Pancreas (tissue), 10 donors: ENCODE measurements around the gene RNU5B-1. TPM values are rescaled to one million over a fixed set of nuclear protein-coding genes. Genes with fewer than 3 reads are reported as not detected.
A peak's percentile ranks its signal among the peaks of the same experiment; 100 is the strongest.

Experiments
- ATAC-seq, 4 donors: fragments of 200-7000 bp; cut with Tn5 transposase; one replicate each; pipeline versions ENCODE4 v1.8.0 to v1.9.1; 2020; ENCODE audit warnings: mild to moderate bottlenecking in 4 of 4, moderate library complexity in 4 of 4
- DNase-seq, 6 donors: peaks; one replicate each; pipeline ENCODE4 v3.0.0-alpha.2; 2020
- FAIRE-seq: peaks from 2 replicates; lab custom pipeline; 2012; peaks lifted over from hg19 to GRCh38; lab: Jason Lieb, UNC
- H3K27ac ChIP-seq, 4 donors: fragments of 200-600 bp; sonication (generic); 1 replicate in 3 of 4; 2 replicates in 1 of 4; pipeline versions ENCODE4 v1.5.0 to v1.8.0; 2020
- H3K27me3 ChIP-seq, 4 donors: fragments of 200-600 bp; one replicate each; pipeline ENCODE4 v1.8.0; 2021
- H3K36me3 ChIP-seq, 3 donors: fragments of 200-600 bp; sonication (generic) in 1 of 3; one replicate each; pipeline versions ENCODE4 v1.5.0 to v1.8.0; 2020 to 2021
- H3K4me1 ChIP-seq, 3 donors: fragments of 200-600 bp; one replicate each; pipeline ENCODE4 v1.8.0; 2021
- H3K4me3 ChIP-seq, 4 donors: fragments of 200-600 bp; sonication (generic) in 2 of 4; one replicate each; pipeline versions ENCODE4 v1.5.0 to v1.8.0; 2020 to 2021
- H3K9me3 ChIP-seq, 4 donors: fragments of 200-600 bp; one replicate each; pipeline ENCODE4 v1.8.0; 2021
- WGBS, 2 donors: extraction: QIAGEN DNeasy Blood & Tissue Kit; methylation state at CpG; one replicate each; pipeline ENCODE4 v1.1.7; 2013; 5-methylcytosine and 5-hydroxymethylcytosine counted together
- intact Hi-C, 3 donors: fragments of 100-400 bp; cut with DNase I; formaldehyde crosslinking; loops; one replicate each; pipeline versions ENCODE4 v1.11.1 to v1.14.2; 2022
- polyA plus RNA-seq, 2 donors: library from polyadenylated mRNA; stranded (reverse); fragments of 200-250 nt; gene quantifications; one replicate each; pipeline ENCODE4 v1.2.3, GENCODE V29; 2013
- total RNA-seq, 6 donors: library from RNA; stranded (reverse); fragmentation: NEBNext Ultra II Directional in 4 of 6; extraction: Animal tissue kit (Norgen Biotek cat#: 25700) in 4 of 6; gene quantifications; one replicate each; pipeline versions ENCODE4 v1.2.1 to v1.2.4, GENCODE V29; 2021 to 2023
- TF ChIP-seq, protein P1 (sequence below), 4 donors: fragments of 200-600 bp; sonication (generic) in 3 of 4; IDR thresholded peaks; one replicate each; pipeline versions ENCODE4 v1.5.0 to v1.8.0; 2021; ENCODE audit warnings: antibody characterized with exemption in 4 of 4
- donor health status: healthy with polysubstance abuse.
- donor health status: DM: no; HTN: no; CAD: no; lungs with moderate emphysema.
- donor health status: DM: no; HTN: no; CAD: no.
- donor health status: control.
- donor health status: control.
- donor health status: Bipolar disorder and iron deficiency.
- donor health status: DM: yes; HTN: yes; CAD: no.
- donor health status: DM: no; HTN: no; CAD: no.
- donor health status: DM: no; HTN: no; CAD: no.
- donor health status: DM: yes; HTN: yes; CAD: no.

The RNU5B-1 gene
- total RNA-seq = 10 to 100 TPM in 3 of 6 donors, not detected in 3; 10.5 to 21.8 (median 21.6) TPM
- not detected for polyA plus RNA-seq

DNA sequence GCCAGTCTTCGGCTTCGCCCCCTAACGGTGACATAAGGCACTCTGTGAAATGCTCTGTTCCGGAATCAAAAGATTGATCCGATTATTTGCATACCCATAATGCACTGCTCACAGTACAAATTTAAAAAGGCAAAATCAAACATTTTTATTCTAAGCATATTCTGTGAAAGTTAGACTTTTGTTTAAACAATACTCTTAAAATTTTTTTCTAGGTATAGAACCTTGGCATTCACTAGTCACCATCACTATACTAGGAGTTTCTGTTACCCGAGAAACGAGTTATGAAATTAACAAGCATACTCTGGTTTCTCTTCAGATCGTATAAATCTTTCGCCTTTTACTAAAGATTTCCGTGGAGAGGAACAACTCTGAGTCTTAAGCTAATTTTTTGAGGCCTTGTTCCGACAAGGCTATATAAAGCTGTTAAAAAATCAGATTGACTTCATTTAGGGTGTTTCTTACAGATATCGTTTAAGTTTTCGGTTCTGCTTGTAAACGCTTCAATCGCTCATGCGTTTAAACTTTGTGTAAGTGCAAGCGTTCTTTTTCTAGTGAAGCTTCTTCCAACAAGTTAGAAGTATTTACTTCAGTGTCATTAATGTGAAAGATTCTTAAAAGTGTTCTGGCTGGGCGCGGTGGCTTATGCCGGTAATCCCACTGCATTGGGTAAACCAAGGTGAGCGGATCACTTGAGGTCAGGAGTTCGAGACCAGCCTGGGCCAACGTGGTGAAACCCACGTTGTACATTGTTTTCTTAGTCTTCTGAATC is at the start of gene RNU5B-1:
Gene RNU5B-1, plus strand, starts transcription at position 297 of the 769 bp plus-strand sequence.
- Histone ChIP-seq H3K27me3 (no peaks in the 10 kb centered on the region), H3K27ac (peak within 1 kb of the TSS; percentile 85 to 96 (median 92)), H3K36me3 (no peaks in the 10 kb centered on the region), H3K4me1 (peaks cover 4 to 6% (median 5%) of the 10 kb centered on the region in 3 donors), H3K9me3 (no peaks in the 10 kb centered on the region), H3K4me3 (peak within 1 kb of the TSS; percentile 6 to 45 (median 31))
- FAIRE-seq (peak; percentile 94), ATAC-seq (peak; percentile 86 to 95 (median 90)), DNase-seq (peak in 5 of 6 donors; percentile 64 to 85 (median 77))
- intact Hi-C loops = no loop called here
- TF ChIP-seq, protein P1, sequence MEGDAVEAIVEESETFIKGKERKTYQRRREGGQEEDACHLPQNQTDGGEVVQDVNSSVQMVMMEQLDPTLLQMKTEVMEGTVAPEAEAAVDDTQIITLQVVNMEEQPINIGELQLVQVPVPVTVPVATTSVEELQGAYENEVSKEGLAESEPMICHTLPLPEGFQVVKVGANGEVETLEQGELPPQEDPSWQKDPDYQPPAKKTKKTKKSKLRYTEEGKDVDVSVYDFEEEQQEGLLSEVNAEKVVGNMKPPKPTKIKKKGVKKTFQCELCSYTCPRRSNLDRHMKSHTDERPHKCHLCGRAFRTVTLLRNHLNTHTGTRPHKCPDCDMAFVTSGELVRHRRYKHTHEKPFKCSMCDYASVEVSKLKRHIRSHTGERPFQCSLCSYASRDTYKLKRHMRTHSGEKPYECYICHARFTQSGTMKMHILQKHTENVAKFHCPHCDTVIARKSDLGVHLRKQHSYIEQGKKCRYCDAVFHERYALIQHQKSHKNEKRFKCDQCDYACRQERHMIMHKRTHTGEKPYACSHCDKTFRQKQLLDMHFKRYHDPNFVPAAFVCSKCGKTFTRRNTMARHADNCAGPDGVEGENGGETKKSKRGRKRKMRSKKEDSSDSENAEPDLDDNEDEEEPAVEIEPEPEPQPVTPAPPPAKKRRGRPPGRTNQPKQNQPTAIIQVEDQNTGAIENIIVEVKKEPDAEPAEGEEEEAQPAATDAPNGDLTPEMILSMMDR (IDR thresholded peaks at IDR 0.05) = peak; percentile 59 to 85 (median 74)
- 0 to 1% methylated on average over 24 of the region's 24 CpGs for WGBS, 2 donors

DNA sequence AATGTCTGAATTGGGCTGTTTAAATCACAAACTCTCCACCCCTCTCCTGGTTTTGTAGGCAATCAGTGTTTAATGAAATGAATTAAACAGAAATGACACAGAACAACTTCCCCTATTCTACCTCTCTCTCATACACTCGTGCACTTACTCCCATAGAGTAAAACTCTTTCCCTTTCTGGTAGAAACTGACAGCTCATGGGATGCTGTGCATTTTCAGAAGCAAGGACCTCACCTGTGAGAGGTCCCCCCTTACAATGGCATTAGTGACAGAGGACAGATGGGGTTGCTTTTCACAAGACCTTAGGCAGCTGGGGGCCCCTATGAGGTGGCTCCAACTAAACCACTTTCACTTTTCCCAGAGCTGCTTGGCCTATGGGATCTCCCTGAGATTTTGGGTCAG is 49.7 kb upstream of the RNU5B-1 start:
- no peaks in the 10 kb centered on the region for H3K27me3 ChIP-seq
- H3K36me3 ChIP-seq = peaks cover 0 to 6% (median 0%) of the 10 kb centered on the region in 3 donors
- no peak overlapping the region for H3K4me3 ChIP-seq
- no peaks in the 10 kb centered on the region for H3K9me3 ChIP-seq
- no peak overlapping the region for H3K27ac ChIP-seq
- H3K4me1 ChIP-seq = peaks cover 0 to 7% (median 0%) of the 10 kb centered on the region in 3 donors
- DNase-seq (no peak), FAIRE-seq (no peak), ATAC-seq (no peak)
- TF ChIP-seq, protein P1 (IDR thresholded peaks at IDR 0.05) = no peak
- WGBS, 2 donors = 96 to 100% methylated on average over 1 of the region's 1 CpG
- intact Hi-C loops = no loop called here

DNA sequence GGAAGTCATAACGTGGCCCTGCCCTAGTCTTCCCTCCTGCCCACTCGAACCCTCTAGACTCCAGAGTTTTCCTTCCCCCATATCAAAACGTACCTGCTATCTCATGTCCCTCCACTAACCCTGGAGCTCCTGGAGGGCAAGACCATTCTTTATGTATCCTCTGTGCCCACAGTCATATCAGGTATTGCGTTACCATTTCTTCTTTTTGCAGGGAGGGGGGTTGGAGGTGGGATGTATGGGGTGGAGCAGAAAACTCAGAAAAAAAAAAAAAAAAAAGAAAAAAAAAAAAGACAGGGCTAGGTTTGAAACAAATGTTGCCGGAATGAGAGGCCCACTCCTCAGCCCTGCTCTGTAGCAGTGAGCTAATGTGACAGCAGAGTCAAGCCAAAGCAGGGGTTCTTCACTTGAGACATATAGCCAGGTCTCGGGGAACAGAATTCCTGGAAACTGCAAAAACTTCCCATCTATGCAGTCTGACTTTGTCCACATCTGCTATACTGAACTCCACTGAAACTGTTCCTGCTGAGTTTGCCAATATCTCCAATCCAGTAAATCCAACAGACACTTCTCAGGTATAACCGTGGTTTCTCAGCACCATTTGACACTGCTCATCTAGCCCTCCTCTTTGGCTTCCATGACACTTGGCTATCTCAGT is 48.9 kb upstream of the RNU5B-1 start:
- Histone ChIP-seq H3K4me1 (peaks cover 0 to 7% (median 0%) of the 10 kb centered on the region in 3 donors), H3K27me3 (no peaks in the 10 kb centered on the region), H3K27ac (no peak overlapping the region), H3K36me3 (peaks cover 0 to 13% (median 0%) of the 10 kb centered on the region in 3 donors), H3K9me3 (no peaks in the 10 kb centered on the region), H3K4me3 (no peak overlapping the region)
- no peak for DNase-seq
- TF ChIP-seq, protein P1 (IDR thresholded peaks at IDR 0.05) = no peak
- intact Hi-C loops = no loop called here
- FAIRE-seq = no peak
- ATAC-seq = no peak
- 86 to 94% methylated on average over 7 of the region's 7 CpGs for WGBS, 2 donors

DNA sequence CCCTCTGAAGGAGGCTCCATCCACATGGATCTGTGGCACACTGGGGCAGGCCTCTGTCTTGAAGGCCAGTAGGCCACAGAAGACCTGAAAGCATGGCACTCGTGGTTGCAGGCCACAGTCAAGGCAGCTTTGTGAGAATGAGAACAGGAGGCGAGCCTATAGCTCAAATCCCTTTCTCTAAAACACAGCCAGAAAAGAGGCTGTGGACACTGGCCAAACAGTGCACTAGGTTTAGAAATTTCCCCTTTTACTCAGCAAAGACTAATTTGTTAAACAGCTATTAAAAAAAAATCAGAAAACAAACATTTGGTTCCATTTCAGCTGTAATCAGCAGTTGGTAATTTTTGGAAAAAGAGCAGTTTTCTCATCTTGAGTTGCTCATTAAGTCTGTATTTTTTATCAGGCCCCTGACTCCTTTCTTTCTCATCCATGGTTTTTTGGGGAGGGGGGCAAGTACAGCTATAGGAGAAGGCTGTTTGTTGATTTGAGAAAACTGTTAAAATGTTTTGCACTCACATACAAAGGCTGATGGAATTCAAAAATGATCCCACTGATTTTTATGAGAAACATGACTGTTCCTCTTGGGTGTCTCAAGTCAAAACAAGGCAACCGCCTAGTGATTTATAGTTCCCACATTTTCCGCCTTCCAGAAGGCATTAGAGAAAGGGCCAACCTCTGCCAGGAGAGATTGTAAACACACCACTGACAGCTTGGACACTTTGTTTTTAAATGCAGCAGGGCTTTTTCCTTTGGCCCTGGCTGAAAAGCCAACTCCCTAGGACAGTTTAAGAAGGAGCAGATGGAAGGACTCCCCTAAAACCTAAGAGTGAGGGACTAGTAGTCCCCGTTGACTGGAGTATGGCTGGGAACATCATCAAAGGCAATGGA is 45.9 kb upstream of the RNU5B-1 start:
- DNase-seq (no peak), ATAC-seq (peak in 3 of 4 donors; percentile 32 to 43 (median 39)), FAIRE-seq (no peak)
- H3K4me1 ChIP-seq = peaks cover 0 to 7% (median 0%) of the 10 kb centered on the region in 3 donors
- peaks cover 0 to 13% (median 0%) of the 10 kb centered on the region in 3 donors for H3K36me3 ChIP-seq
- intact Hi-C loops = no loop called here
- H3K9me3 ChIP-seq = no peaks in the 10 kb centered on the region
- no peaks in the 10 kb centered on the region for H3K27me3 ChIP-seq
- no peak overlapping the region for H3K4me3 ChIP-seq
- TF ChIP-seq, protein P1 (IDR thresholded peaks at IDR 0.05) = no peak
- 72 to 75% methylated on average over 5 of the region's 5 CpGs for WGBS, 2 donors
- H3K27ac ChIP-seq = peak overlapping the region in 1 of 4 donors; percentile 31
